H1 (cell line): ENCODE results near the gene CDK15. TPM values are rescaled to one million over a fixed set of nuclear protein-coding genes. Genes with fewer than 3 reads are reported as not detected.
"Not testable (repeated sequence)": the region's sequence is repeated elsewhere in the genome, so short reads cannot be mapped to it uniquely, and the experiment has no call there.

Source experiments
- CTCF ChIA-PET: fragments of 300-600 bp; sonication (Branson Sonifier 250); formaldehyde crosslinking; loops from one replicate; lab custom pipeline; 2021; ENCODE audit not compliant: partially characterized antibody; lab: Charles Lee
- POLR2A ChIA-PET: fragments of 300-600 bp; sonication (Branson Sonifier 250); formaldehyde crosslinking; loops from one replicate; lab custom pipeline; 2021; ENCODE audit warnings: inconsistent platforms; ENCODE audit not compliant: partially characterized antibody; lab: Charles Lee
- DNase-seq, 2 experiments: peaks; one replicate each; pipeline versions ENCODE4 v3.0.0 to v3.0.0-alpha.2; 2010 to 2022; ENCODE audit warnings: low spot score in 2 of 2, low read depth in 1 of 2, mixed read lengths in 1 of 2
- FAIRE-seq: peaks from 2 replicates; lab custom pipeline; 2011; peaks lifted over from hg19 to GRCh38; lab: Jason Lieb, UNC
- H2AFZ ChIP-seq: 2 replicates; pipeline ENCODE4 v1.8.1; 2012; ENCODE audit warnings: low read length, inconsistent platforms
- H2AK5ac ChIP-seq: 2 replicates; pipeline ENCODE4 v1.6.1; 2013; ENCODE audit warnings: low read depth, low read length
- H2BK120ac ChIP-seq: replicated peaks from 2 replicates; pipeline ENCODE3; 2013; ENCODE audit warnings: low read depth, low read length, inconsistent platforms
- H2BK12ac ChIP-seq: 2 replicates; pipeline ENCODE4 v1.6.1; 2013; ENCODE audit warnings: low read depth, low read length
- H2BK15ac ChIP-seq: 2 replicates; pipeline ENCODE4 v1.6.1; 2013; ENCODE audit warnings: low read length
- H2BK20ac ChIP-seq: 2 replicates; pipeline ENCODE4 v1.6.1; 2013; ENCODE audit warnings: low read length
- H2BK5ac ChIP-seq: 2 replicates; pipeline ENCODE4 v1.6.1; 2013; ENCODE audit warnings: low read depth, low read length
- H3K14ac ChIP-seq: 2 replicates; pipeline ENCODE4 v1.6.1; 2013; ENCODE audit warnings: inconsistent platforms; ENCODE audit not compliant: insufficient read length
- H3K18ac ChIP-seq: 2 replicates; pipeline ENCODE4 v1.6.1; 2013; ENCODE audit warnings: low read length; ENCODE audit errors: extremely low read depth
- H3K23ac ChIP-seq: 2 replicates; pipeline ENCODE4 v1.6.1; 2013; ENCODE audit warnings: inconsistent platforms; ENCODE audit not compliant: insufficient read length
- H3K23me2 ChIP-seq: 2 replicates; pipeline ENCODE4 v1.6.1; 2013; ENCODE audit warnings: low read depth, low read length
- H3K27ac ChIP-seq: 2 replicates; pipeline ENCODE4 v1.6.1; 2011; ENCODE audit warnings: low read depth, low read length, inconsistent platforms
- H3K27me3 ChIP-seq, 4 experiments: replicated peaks in 1 of 4; 1 replicate in 1 of 4; 2 replicates in 3 of 4; pipeline versions ENCODE4 v1.6.1 to v1.8.1; 2011 to 2013; ENCODE audit warnings: low read length in 3 of 4, mild to moderate bottlenecking in 3 of 4, inconsistent platforms in 2 of 4, mixed read lengths in 2 of 4, moderate library complexity in 1 of 4; ENCODE audit not compliant: control insufficient read depth in 3 of 4, insufficient read depth in 3 of 4; ENCODE audit errors: extremely low read depth in 1 of 4
- H3K36me3 ChIP-seq, 4 experiments: 2 replicates each; pipeline versions ENCODE4 v1.6.1 to v1.8.1; 2011 to 2013; ENCODE audit warnings: mild to moderate bottlenecking in 4 of 4, low read length in 3 of 4, moderate library complexity in 2 of 4, control low read depth in 1 of 4, inconsistent platforms in 1 of 4; ENCODE audit not compliant: insufficient read depth in 4 of 4, control insufficient read depth in 2 of 4
- H3K4ac ChIP-seq: replicated peaks from 2 replicates; pipeline ENCODE3; 2013; ENCODE audit warnings: low read length, low read depth, mixed read lengths, inconsistent platforms; ENCODE audit not compliant: insufficient read length
- H3K4me1 ChIP-seq, 4 experiments: replicated peaks in 1 of 4; 1 replicate in 1 of 4; 2 replicates in 3 of 4; pipeline versions ENCODE4 v1.6.1 to v1.8.1; 2011 to 2013; ENCODE audit warnings: low read length in 3 of 4, inconsistent platforms in 2 of 4, mixed read lengths in 1 of 4; ENCODE audit not compliant: insufficient read depth in 4 of 4, control insufficient read depth in 3 of 4
- H3K4me2 ChIP-seq, 2 experiments: 2 replicates each; pipeline versions ENCODE4 v1.6.1 to v1.8.1; 2011 to 2013; ENCODE audit warnings: low read depth in 2 of 2, low read length in 2 of 2, control low read depth in 1 of 2, inconsistent platforms in 1 of 2, mild to moderate bottlenecking in 1 of 2; ENCODE audit not compliant: insufficient read depth in 1 of 2
- H3K4me3 ChIP-seq, 4 experiments: fragments of 200-600, 300-600 bp in 1 of 4; sonication (generic), shearing (Covaris generic), sonication (Bioruptor Twin) in 1 of 4; 2 replicates each; pipeline versions ENCODE4 v1.5.1 to v1.8.1; 2011 to 2016; ENCODE audit warnings: low read length in 4 of 4, low read depth in 3 of 4, control low read depth in 2 of 4, inconsistent platforms in 2 of 4, mild to moderate bottlenecking in 2 of 4, mixed read lengths in 1 of 4, moderate library complexity in 1 of 4; ENCODE audit not compliant: insufficient read depth in 2 of 4; ENCODE audit errors: extremely low read depth in 1 of 4
- H3K56ac ChIP-seq: replicated peaks from 2 replicates; pipeline ENCODE3; 2013; ENCODE audit warnings: low read depth, mild to moderate bottlenecking, mixed read lengths, low read length, inconsistent platforms; ENCODE audit not compliant: insufficient read length
- H3K79me1 ChIP-seq: 2 replicates; pipeline ENCODE4 v1.6.1; 2013; ENCODE audit warnings: low read depth, low read length, control low read depth
- H3K79me2 ChIP-seq, 2 experiments: 2 replicates each; pipeline versions ENCODE4 v1.6.1 to v1.8.1; 2012 to 2013; ENCODE audit warnings: low read length in 2 of 2, mild to moderate bottlenecking in 2 of 2, inconsistent platforms in 1 of 2; ENCODE audit not compliant: insufficient read depth in 2 of 2, control insufficient read depth in 1 of 2
- H3K9ac ChIP-seq, 4 experiments: replicated peaks in 1 of 4; 1 replicate in 1 of 4; 2 replicates in 3 of 4; pipeline versions ENCODE4 v1.6.1 to v1.8.1; 2011 to 2013; ENCODE audit warnings: low read depth in 3 of 4, low read length in 3 of 4, control low read depth in 2 of 4, mild to moderate bottlenecking in 2 of 4, moderate library complexity in 2 of 4, inconsistent platforms in 1 of 4; ENCODE audit errors: extremely low read depth in 1 of 4
- H3K9me3 ChIP-seq, 2 experiments: 2 replicates each; pipeline versions ENCODE4 v1.6.1 to v1.8.1; 2012 to 2013; ENCODE audit warnings: mild to moderate bottlenecking in 2 of 2, moderate library complexity in 2 of 2, control low read depth in 1 of 2, inconsistent platforms in 1 of 2, low read depth in 1 of 2, low read length in 1 of 2, mixed read lengths in 1 of 2; ENCODE audit not compliant: insufficient read depth in 2 of 2
- H4K20me1 ChIP-seq, 2 experiments: replicated peaks in 1 of 2; 2 replicates each; pipeline versions ENCODE3 to v1.8.1; 2011 to 2013; ENCODE audit warnings: inconsistent platforms in 2 of 2, low read length in 2 of 2, mild to moderate bottlenecking in 1 of 2; ENCODE audit not compliant: insufficient read depth in 2 of 2, control insufficient read depth in 1 of 2
- H4K5ac ChIP-seq: 2 replicates; pipeline ENCODE4 v1.6.1; 2013; ENCODE audit warnings: low read length, low read depth, mixed read lengths, inconsistent platforms; ENCODE audit not compliant: insufficient read length
- H4K8ac ChIP-seq: 2 replicates; pipeline ENCODE4 v1.8.0; 2013; ENCODE audit warnings: mild to moderate bottlenecking, moderate library complexity, low read length, inconsistent platforms; ENCODE audit not compliant: insufficient read depth; ENCODE audit errors: extremely low read depth
- H4K91ac ChIP-seq: replicated peaks from 2 replicates; pipeline ENCODE3; 2013; ENCODE audit warnings: low read length, mixed read lengths, inconsistent platforms; ENCODE audit not compliant: insufficient read length
- ATF2 ChIP-seq: IDR thresholded peaks from 2 replicates; pipeline ENCODE4 v1.6.1; 2012; ENCODE audit warnings: low read length, inconsistent platforms
- CREB1 ChIP-seq: IDR thresholded peaks from 2 replicates; pipeline ENCODE4 v1.6.1; 2012; ENCODE audit warnings: inconsistent platforms
- HDAC2 ChIP-seq, 2 experiments: fragments of 300-600 bp in 1 of 2; sonication (generic) in 1 of 2; IDR thresholded peaks; 2 replicates each; pipeline ENCODE4 v1.6.1; 2011 to 2012; ENCODE audit warnings: low read depth in 2 of 2, low read length in 2 of 2, mild to moderate bottlenecking in 2 of 2, moderate library complexity in 2 of 2, borderline replicate concordance in 1 of 2, inconsistent platforms in 1 of 2
- KDM4A ChIP-seq: IDR thresholded peaks from one replicate; pipeline ENCODE4 v1.7.1; 2012; ENCODE audit warnings: low read depth, mild to moderate bottlenecking, moderate library complexity, low read length, inconsistent platforms; ENCODE audit not compliant: severe bottlenecking
- MAFK ChIP-seq: IDR thresholded peaks from 2 replicates; pipeline ENCODE4 v1.6.1; 2012; ENCODE audit warnings: low read depth, mild to moderate bottlenecking, improper control_type of control experiment, low read length
- POU5F1 ChIP-seq: IDR thresholded peaks from 2 replicates; pipeline ENCODE4 v1.6.1; 2011; ENCODE audit warnings: low read depth, mild to moderate bottlenecking, low read length, moderate library complexity
- SP1 ChIP-seq: IDR thresholded peaks from 2 replicates; pipeline ENCODE4 v1.6.1; 2011; ENCODE audit warnings: low read depth, low read length
- WGBS, 2 experiments: shearing (Covaris generic) in 1 of 2; methylation state at CpG; one replicate each; pipeline versions ENCODE4 v1.1.6 to v1.1.7; 2013 to 2015; ENCODE audit warnings: low lambda C conversion rate in 2 of 2, mixed read lengths in 2 of 2, inconsistent platforms in 1 of 2, low coverage in 1 of 2, missing lambda C conversion rate in 1 of 2; ENCODE audit not compliant: insufficient replicate concordance in 2 of 2, insufficient coverage in 1 of 2, insufficient read length in 1 of 2; ENCODE audit errors: extremely low coverage in 1 of 2, missing lambda C conversion rate in 1 of 2; 5-methylcytosine and 5-hydroxymethylcytosine counted together
- polyA plus RNA-seq, 7 experiments: library from polyadenylated mRNA; depleted of rRNA in 3 of 7; stranded (reverse) in 5 of 7; unstranded in 2 of 7; fragments of >200 nt in 5 of 7; fragments of 200-250 nt in 2 of 7; gene quantifications; 1 replicate in 5 of 7; 2 replicates in 1 of 7; 4 replicates in 1 of 7; pipeline versions ENCODE4 v1.2.1 to v1.2.3, GENCODE V29; 2011 to 2013; ENCODE audit warnings: missing spikeins in 2 of 7, mixed read lengths in 2 of 7
- total RNA-seq: library from RNA; stranded (reverse); fragmentation: NEBNext Ultra II Directional; extraction: Animal tissue kit (Norgen Biotek cat#: 25700); gene quantifications from 2 replicates; pipeline ENCODE4 v1.2.1, GENCODE V29; 2021

CDK15 gene
- total and polyA plus RNA-seq, 2 of the 8 experiments (the other 6 are each of a cell fraction or from before 2014, with no cell fraction given), result 0.03 TPM; not detected in 1

- TF ChIP-seq ATF2 (no peak), POU5F1 (no peak), KDM4A (no peak), SP1 (no peak), MAFK (no peak), CREB1 (no peak), HDAC2 (IDR thresholded peaks at IDR 0.05; ENCODE audit: borderline replicate concordance in 1 of 2, low read depth in 2 of 2, low read length in 2 of 2) (no peak)
Measured at GRCh38 chr2:201842131-201842860, 36.0 kb downstream of the CDK15 start (continued).

GRCh38 chr2:201844922-201845321, 38.6 kb downstream of the CDK15 start:
- H3K4me3 ChIP-seq, H4K5ac ChIP-seq, FAIRE-seq, H2BK20ac ChIP-seq, H3K9ac ChIP-seq, H3K27ac ChIP-seq, H2AFZ ChIP-seq, H3K56ac ChIP-seq, H3K4me1 ChIP-seq, H3K79me1 ChIP-seq, H3K4ac ChIP-seq, H3K36me3 ChIP-seq, H3K9me3 ChIP-seq, H3K23ac ChIP-seq, H2BK5ac ChIP-seq, H2AK5ac ChIP-seq, H3K14ac ChIP-seq, H4K8ac ChIP-seq, DNase-seq, H4K91ac ChIP-seq, H3K18ac ChIP-seq, H4K20me1 ChIP-seq, H3K4me2 ChIP-seq, H3K23me2 ChIP-seq, H2BK15ac ChIP-seq, H3K79me2 ChIP-seq, H3K27me3 ChIP-seq, H2BK12ac ChIP-seq, H2BK120ac ChIP-seq: not testable (repeated sequence)
- CTCF ChIA-PET, result interaction anchor here (1.9 kb wide), 1 partner anchor 325 kb away, joined by 4 read pairs; no protein-coding TSS in a partner anchor
- POLR2A ChIA-PET, result interaction anchor here (0.6 to 0.7 kb wide), 2 partner anchors 28 to 956 kb away, joined by 3 read pairs; partner anchors contain the start of gene NIF3L1
- 77% methylated on average over 2 of the region's 2 CpGs; no CpG with 5 or more reads in 1 of the 2 experiments for WGBS, 2 experiments
